DMS53 (cell line): Measurements from ENCODE around the gene TBX1.

Source experiments
- DNase-seq: peaks from one replicate; lab custom pipeline; 2025; lab: John Stamatoyannopoulos, UW

TBX1 gene

GRCh38 chr22:19738664-19739447 lies 21.7 kb upstream of the TBX1 start:
- no peak for DNase-seq

DNA sequence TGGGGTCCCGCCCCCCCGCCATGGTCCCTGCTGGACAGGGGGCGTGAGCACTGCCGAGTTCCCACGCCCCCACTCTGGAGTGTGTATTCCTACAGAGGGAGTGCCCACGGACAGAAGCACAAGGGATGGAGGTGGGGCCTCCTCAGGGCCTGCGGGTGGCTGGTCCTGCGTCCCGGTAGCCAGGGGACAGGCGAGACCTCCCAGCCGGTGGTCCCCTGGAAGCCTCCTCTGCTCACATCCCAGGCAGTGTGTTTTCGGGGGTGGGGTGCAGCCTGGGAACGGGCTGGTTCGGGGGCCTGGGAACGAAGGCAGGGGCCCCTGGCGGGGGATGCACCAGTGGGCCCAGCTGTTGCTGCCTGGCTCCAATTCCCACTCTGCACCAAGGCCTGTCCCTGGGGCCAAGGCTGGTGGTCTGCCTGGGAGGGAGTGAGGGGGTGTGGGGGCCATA lies 21.1 kb upstream of the TBX1 start:
- no peak for DNase-seq

DNA sequence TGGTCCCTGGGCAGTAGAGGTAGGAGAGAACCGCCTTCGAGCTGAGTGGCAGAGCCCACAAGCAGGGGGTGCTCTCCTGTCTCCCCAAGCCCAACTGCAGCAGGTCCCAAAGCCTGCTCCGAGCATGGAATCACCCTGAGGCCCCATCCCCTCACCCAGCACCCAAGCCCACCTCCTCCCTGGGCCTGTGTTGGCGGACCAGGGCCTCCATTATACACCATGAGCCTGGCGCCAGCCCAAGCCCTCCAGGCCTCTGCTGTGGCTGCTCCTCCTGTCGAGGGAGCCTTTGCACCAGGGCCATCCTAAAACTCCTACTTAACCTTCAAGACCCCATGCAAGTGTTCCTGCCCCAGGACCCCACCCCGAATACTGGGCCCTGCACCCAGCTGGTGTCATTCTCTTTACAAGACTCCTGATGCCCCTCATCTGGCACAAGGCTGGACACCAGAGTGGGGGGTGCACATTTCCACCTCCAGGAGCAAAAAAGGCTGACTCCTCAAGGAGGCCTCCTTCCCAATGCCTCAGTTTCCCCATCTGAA lies 20.6 kb upstream of the TBX1 start:
- DNase-seq: no peak

- no peak for DNase-seq
Observed at GRCh38 chr22:19740586-19740985, 20.0 kb upstream of the TBX1 start.

- no peak for DNase-seq
Observed at GRCh38 chr22:19741053-19741452, 19.5 kb upstream of the TBX1 start.

DNA sequence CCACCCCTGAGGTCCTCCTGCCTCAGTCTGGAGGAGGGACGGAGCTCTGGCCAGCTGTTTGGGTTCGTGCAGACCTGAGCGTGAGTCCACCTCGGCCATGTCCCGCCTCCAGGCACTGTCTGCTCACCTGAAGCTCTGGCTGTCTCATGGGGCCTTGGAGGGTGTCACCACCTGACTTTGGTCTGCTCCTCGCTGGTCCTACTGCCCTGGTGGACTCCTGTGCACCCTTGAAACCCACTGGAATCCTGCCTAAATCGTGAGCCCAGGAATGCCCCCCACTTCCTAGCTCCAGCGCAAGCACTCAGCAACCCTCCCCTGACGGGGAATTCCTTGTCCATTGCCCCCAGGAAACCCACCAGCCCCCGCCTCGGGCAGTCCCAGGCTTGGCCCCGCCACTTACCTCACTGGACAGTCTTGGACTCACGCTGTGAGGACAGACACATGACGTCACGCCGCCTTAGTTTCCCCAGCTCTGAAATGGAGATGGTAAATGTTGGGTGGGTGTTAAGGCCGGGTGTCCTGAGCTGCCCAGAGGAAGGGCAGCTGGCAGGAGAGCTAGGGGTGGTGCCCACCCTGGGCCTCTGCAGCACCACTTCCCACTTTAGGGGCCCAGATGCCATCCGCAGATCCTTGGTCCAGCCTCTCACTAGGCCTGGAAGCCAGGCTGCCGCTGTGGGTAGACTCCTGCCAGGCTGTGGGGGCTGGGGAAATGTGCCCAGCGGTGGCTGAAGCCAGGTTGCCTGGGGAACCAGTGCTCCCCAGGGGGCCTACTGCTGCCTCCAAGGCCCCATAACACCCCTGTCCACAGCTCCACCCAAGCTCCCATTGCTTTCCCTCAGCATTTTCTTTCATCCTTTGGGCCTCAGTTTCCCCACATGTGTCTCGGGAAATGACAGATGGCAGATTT lies 18.2 kb upstream of the TBX1 start:
- DNase-seq: no peak

GRCh38 chr22:19743081-19743480 lies 17.5 kb upstream of the TBX1 start:
- DNase-seq: no peak

GRCh38 chr22:19743651-19744050 lies 16.9 kb upstream of the TBX1 start:
- DNase-seq: no peak

DNA sequence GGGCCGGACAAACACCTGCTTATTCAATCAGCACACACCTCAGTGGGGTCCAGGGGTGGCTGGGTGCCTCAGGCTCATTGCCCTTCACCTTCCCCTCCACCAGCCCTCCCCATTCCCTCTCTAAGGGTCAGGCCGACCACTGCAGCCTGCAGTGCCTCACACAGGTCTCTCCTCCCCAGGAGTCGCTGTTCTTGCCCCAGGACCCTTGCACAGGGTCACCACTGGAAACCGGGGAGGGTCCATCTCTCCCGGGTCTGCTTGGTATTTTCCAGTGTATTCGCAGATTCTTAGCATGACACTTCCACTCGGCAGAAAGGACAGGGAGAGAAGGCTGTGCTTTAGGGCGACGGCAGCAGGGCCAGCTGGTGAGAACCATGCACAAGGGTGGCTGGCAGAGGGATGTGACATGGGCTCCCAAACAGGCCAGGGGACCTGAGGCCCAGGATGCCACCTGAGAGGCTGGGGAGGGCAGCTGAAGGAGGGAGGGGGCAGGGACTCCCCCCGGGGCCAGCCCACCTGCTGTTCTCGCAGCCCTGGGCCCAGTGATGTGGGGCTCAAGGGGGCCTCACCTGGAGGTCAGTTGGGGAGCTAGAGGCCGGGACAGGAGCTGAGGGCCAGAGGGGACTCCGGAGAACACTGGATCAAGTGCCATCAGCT lies 16.1 kb upstream of the TBX1 start:
- DNase-seq: no peak

DNA sequence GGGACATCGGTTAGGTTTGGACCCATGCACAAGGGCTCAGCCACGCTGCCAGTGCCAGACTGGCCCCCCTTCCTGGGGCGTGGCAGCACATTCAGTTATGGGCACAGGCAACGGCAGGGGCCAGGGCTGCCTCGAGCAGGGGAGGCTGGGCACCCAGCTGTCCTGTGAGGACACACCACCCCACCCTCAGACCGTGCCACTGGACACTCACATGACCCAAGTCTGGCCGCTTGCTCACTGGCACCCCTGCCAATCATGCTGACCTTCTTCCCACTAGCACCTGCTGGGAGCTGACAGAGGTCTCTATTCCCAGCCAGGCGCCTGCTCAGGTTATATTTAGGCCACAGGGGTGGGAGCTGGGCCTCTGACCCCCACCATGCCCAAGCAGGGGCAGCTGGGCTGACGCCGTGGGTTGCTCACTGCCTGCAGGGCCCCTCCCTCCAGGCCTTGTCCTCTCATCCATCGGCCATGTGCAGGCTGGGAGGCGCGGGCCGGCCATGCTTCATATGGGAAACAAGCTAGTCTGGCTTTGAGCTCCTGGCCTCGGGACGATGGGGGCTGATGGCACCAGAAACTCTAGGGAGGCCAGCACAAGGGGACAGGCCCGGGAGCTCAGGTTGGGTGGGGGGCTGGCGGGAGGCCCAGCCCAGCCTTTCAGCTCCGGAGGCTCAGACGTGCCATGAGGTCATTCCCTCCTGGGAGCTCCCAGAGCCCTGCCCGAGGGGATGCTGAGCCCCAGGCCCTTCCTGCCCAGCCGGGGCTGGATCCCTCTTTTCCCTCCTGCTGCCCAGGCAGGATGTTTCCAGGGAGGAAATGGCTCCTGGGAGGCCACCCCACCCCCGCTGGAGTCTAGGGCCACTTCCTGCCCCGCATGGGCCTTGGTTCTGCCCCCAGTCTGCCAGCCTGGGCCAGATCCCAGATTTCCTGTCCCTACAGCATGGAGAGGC lies 15.2 kb upstream of the TBX1 start:
- no peak for DNase-seq

DNA sequence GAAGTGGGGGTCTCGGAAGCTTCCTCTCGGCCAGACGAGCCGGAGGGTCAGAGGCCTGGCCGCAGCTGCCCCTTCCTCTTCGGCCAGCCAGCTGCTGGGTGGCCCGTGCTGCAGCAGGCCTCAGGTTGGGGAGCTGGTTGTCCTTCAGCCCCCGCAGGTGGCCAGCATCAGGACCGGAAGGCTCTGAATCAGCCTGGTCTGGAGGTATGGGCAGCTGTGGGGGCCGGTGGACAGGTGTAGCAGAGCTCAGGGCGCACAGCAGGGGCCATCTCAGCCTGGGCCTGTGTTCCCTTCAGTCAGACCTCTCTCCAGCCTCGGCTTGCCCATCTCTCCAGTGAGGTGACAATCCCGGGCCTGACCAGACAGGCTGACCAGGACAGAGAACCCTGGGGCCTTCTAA lies 13.9 kb upstream of the TBX1 start:
- no peak for DNase-seq

GRCh38 chr22:19747551-19747950 lies 13.0 kb upstream of the TBX1 start:
- DNase-seq: no peak

DNA sequence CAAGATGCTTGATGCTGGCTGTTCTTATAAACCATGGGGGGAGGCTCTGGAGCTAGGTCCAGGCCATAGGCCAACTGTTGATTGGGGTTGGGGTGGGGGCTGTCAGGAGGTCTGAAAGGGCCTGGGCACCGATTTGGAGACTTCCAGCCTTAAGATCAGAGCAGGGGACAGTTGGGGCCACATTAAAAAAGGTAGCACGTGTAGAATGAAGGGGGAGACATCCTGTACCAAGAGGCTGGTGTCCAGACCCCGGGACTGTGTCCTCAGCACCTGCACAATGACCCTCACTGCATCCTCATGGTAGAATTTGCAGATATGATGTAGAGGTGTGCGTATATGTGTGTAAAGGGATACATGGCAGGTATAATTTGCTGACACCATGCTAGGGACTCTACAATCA lies 12.4 kb upstream of the TBX1 start:
- no peak for DNase-seq

DNA sequence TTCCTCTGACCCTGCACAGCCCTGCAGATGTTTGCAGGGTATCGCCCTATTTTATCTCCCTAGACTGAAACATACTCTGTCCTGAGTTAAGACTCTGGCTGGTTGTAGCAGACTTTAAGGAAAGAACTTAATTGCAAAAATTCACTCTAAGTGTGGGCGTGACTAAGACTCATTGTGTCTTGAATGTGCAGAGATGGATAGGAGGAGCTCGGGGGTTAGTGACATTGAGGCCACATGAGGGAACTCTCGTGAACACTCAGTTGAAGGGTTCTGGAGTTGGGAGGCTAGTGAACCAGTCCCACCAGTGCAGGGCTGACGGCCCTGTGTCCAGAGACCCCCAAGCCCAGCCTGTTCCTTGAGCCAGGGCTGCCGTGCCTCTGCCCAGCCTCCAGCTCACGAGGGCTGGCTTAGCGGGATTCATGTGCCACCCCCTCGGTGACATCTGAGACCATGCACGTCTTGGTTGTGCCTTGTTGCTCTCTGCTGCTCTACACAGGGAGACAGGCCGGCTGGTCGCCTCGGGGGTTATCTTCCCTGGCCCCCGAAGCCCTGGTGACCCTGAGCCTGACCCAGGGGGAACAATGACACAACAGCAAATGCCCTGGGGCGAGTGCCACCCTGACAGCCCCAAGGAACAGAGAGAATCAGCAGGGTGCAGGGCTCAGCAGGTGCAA lies 11.4 kb upstream of the TBX1 start:
- DNase-seq: no peak

- no peak for DNase-seq
Observed at GRCh38 chr22:19749876-19750275, 10.7 kb upstream of the TBX1 start.

DNA sequence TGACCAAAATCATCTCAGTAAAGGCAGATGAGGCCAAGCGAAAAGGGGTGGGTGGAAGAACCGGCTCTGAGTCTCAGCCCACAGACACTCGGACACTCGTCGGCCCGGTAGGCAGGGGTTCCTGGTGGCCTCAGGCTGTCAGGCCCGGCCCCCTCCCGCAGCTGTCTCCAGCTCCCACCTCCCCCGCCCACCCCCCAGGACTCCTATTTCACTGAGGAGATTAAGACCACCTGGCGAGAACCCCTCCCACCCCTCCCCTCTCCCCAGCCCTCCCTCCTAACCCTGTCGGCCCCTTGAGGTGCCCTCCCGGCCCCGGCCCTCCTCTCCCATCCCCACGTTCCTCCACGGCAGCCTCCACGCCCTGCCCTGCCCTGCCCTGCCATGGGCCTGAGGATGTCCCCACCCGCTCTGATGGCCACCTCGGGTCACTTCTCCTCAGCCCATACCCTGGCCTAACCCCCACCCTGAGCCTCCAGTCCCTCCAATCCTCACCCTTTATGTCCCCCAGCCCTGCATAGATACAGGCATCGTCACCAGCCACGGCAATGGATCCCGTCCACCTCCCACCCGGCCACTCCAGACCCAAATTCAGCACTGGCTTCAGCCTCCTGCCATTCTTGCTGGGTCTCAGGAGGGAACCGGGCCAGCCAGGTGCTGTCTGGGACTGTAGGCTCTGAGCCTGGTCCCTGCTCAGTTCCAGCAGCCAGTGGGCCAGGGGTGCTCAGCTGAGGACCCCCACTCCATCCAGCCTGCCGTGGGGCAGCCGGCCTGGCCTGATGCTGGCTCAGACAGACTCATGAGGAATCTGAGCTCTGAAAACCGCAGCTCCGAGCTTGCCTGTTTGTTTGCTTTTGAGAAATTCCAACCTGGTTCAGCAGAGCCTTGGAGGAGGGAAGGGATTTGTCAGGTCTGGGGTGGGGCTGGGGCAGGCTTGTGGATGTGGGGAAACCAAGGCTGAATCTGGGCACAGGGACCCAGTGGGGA lies 9.8 kb upstream of the TBX1 start:
- no peak for DNase-seq

DNA sequence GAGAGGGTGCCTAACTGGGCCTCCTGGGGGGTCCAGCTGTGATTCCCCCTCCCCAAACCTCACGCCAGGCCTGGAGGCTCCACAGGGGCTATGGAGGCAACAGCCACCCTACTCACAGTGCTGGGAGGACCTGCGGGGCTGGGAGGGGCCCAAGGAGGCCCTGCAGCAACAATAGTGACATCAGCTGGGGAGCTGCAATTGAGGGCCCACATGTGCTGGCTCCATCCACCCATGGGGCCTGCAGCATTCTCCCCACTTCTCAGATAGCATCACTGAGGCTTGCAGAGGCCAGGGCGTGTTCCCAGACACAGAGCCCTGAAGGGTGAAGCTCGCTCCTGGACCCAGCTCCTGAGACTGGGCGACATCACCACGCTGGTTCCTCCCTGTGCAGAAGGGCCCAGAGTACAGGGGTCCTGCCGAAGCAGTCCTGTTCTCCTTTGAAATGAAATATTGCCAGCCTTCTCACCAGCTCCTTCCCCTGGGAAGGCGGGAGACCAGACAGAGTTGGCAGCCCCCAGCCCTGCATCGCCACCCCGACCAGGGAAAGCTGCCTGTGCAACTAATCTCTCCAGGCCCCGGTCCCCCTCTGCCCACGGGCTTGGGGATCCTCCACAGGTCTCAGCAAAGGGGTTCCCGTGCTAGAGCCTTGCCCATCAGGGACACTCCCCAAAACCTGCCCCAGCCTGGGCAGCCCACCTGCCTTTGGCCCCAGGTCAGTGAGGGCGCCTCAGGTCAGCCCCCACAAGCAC lies 8.9 kb upstream of the TBX1 start:
- no peak for DNase-seq

DNA sequence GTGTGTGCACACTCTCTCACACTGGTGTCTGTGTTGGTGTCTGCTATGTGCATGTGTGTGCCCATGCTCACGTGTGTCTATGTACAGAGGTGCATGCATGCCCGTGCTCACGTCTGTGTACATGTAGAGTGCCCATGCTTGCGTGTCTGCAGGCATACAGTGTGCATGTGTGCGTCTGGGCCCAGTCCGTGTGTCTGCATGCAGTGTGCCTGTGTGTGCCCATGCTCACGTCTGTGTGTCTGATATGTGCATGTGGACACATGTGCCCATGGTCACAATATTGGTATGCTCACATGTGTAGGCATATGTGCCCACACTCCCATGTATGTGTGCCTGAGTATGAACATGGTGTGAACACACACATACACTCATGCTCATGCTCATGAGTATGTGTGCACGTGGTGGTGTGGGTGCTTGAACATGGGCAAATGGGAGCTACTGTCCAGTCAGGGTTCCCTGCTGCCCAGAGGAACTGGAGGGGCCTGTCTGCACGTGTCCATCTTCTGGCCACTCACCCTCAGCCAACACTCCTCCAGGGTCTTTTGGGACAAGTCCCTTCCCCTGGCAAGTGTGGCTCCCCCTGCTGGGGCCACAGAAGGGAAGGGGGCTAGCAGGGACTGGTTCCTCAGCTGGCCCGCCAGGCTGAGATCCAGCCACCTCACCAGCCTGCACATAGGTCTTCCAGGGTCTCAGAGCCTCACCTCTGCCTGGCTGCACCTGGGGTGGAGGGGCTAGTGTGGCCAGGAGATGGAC lies 7.3 kb upstream of the TBX1 start:
- DNase-seq: no peak
